KMS-11 (cell line): ENCODE measurements around the gene POLR1H.

Source experiments
- H2AFZ ChIP-seq: fragments of 200-600 bp; sonication (generic); 2 replicates; pipeline ENCODE4 v1.6.1; 2016; ENCODE audit warnings: antibody characterized with exemption, mixed run types, low read depth
- H3K27ac ChIP-seq: fragments of 200-600 bp; sonication (generic); 2 replicates; pipeline ENCODE4 v1.6.1; 2016; ENCODE audit warnings: mild to moderate bottlenecking, mixed run types
- H3K27me3 ChIP-seq: fragments of 200-600 bp; sonication (generic); 2 replicates; pipeline ENCODE4 v1.6.1; 2017; ENCODE audit warnings: mild to moderate bottlenecking, low read depth, mixed run types, moderate library complexity; ENCODE audit not compliant: insufficient read depth
- H3K36me3 ChIP-seq: fragments of 200-600 bp; sonication (generic); 2 replicates; pipeline ENCODE4 v1.6.1; 2017; ENCODE audit warnings: mild to moderate bottlenecking, mixed run types; ENCODE audit not compliant: insufficient read depth
- H3K4me1 ChIP-seq: fragments of 200-600 bp; sonication (generic); 2 replicates; pipeline ENCODE4 v1.6.1; 2016; ENCODE audit warnings: mild to moderate bottlenecking, low read depth, mixed run types; ENCODE audit not compliant: poor library complexity, severe bottlenecking
- H3K4me2 ChIP-seq: fragments of 200-600 bp; sonication (generic); 2 replicates; pipeline ENCODE4 v1.7.0; 2016; ENCODE audit warnings: mild to moderate bottlenecking, mixed run types
- H3K4me3 ChIP-seq: fragments of 200-600 bp; sonication (generic); IDR thresholded peaks from 2 replicates; pipeline ENCODE4 v1.6.1; 2017; ENCODE audit warnings: low read depth, low read length, mixed read lengths; ENCODE audit not compliant: insufficient read depth
- H3K79me2 ChIP-seq: fragments of 200-600 bp; sonication (generic); 2 replicates; pipeline ENCODE4 v1.6.1; 2016; ENCODE audit warnings: low read depth, mixed run types; ENCODE audit not compliant: insufficient read depth
- H3K9ac ChIP-seq: fragments of 200-600 bp; sonication (generic); 2 replicates; pipeline ENCODE4 v1.6.1; 2016; ENCODE audit warnings: mild to moderate bottlenecking, mixed run types
- H4K20me1 ChIP-seq: fragments of 200-600 bp; sonication (generic); 2 replicates; pipeline ENCODE4 v1.6.1; 2016; ENCODE audit warnings: mild to moderate bottlenecking, mixed run types; ENCODE audit not compliant: insufficient read depth
- TF ChIP-seq, protein P1 (sequence below): fragments of 200-600 bp; sonication (generic); conservative IDR thresholded peaks from 2 replicates; pipeline ENCODE4 v1.6.1; 2017; ENCODE audit warnings: low read depth, mild to moderate bottlenecking, antibody characterized with exemption, low read length, moderate library complexity, mixed read lengths

Gene POLR1H

DNA sequence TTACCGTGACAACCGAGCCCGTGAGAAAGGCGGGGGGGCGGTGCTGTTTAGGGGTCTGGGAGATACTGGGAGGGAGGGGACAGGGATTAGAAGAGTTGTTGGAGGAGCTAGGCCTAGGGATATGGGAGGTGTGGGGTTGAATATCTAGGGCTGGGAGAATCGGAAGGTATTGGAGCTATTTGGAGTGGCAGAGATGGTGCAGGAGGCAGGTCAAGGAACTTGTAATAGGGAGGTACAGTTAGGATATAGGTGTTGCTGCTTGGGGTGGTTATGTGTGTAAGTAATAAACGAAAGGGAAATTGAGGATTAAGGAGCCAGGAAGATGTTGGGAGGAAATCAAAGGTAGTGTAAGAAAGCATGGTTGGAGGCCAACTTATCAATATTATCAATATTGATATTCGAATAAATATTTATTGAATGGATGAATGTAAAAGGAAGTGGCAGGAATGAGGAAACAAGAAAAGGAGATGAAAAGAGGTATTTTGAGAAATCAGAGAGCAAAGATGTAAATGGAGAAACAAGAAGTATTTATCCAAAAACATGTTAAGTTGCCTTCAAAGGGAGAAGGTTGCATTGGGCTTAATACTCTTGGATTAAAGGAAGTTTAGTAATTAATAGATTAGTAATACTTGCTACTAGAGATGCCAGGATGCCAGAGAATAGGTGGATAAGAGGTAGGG is 6.5 kb downstream of the POLR1H start:
- peak overlapping the region; percentile 43 for H3K4me3 ChIP-seq
- H3K4me1 ChIP-seq: peaks cover 18% of the 10 kb centered on the region
- no peaks in the 10 kb centered on the region for H4K20me1 ChIP-seq
- peaks cover 16% of the 10 kb centered on the region; the same call in 1 of the 2 replicates for H3K79me2 ChIP-seq
- no peaks in the 10 kb centered on the region for H3K36me3 ChIP-seq
- H2AFZ ChIP-seq: peak overlapping the region; percentile 86
- H3K4me2 ChIP-seq: peak overlapping the region; percentile 79
- H3K9ac ChIP-seq: peak overlapping the region; percentile 48; the same call in 1 of the 2 replicates
- TF ChIP-seq, protein P1, sequence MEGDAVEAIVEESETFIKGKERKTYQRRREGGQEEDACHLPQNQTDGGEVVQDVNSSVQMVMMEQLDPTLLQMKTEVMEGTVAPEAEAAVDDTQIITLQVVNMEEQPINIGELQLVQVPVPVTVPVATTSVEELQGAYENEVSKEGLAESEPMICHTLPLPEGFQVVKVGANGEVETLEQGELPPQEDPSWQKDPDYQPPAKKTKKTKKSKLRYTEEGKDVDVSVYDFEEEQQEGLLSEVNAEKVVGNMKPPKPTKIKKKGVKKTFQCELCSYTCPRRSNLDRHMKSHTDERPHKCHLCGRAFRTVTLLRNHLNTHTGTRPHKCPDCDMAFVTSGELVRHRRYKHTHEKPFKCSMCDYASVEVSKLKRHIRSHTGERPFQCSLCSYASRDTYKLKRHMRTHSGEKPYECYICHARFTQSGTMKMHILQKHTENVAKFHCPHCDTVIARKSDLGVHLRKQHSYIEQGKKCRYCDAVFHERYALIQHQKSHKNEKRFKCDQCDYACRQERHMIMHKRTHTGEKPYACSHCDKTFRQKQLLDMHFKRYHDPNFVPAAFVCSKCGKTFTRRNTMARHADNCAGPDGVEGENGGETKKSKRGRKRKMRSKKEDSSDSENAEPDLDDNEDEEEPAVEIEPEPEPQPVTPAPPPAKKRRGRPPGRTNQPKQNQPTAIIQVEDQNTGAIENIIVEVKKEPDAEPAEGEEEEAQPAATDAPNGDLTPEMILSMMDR: no peak
- no peaks in the 10 kb centered on the region for H3K27me3 ChIP-seq
- H3K27ac ChIP-seq: peak overlapping the region; percentile 14; the same call in 1 of the 2 replicates

DNA sequence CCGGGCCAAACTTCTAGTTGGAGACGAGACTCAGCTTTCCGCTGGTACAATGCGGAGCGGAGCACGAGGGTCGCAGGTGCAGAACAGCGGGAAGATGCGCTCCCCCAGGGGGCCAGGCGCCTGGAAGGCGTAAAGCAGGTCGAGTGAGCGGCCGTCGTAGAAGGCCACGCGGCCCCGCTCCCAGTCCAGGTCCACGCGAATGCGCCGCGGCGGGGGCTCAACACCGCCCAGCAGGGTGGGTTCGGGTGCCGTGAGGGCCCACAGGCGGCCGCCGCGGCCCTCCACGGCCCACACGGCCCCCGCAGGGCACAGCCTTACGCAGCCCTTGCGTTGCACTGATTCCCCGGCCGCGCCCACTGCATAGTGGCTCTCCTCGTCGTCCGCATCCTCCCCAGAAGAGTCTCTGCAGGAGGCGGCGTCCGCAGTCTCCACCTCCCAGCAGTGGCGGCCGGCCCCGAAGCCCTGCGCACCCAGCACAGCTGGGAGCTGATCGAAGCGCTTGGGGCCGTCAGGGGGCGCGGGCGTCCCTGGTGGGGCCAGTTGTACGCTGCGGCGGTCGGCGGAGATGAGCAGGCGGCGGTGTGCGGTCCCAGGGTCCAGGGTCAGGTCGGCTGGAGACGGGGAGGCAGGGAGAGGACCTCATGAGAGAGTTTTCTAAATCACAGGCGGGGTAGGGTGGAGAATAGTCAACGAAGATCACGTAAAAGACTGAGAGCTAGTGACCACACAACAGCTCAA is 10.2 kb downstream of the POLR1H start:
- Histone ChIP-seq H3K27me3 (no peaks in the 10 kb centered on the region), H3K4me3 (no peak overlapping the region), H3K9ac (no peak overlapping the region), H3K36me3 (no peaks in the 10 kb centered on the region), H3K79me2 (peaks cover 10% of the 10 kb centered on the region; the same call in 1 of the 2 replicates), H3K4me1 (peaks cover 9% of the 10 kb centered on the region), H2AFZ (no peak overlapping the region), H3K4me2 (no peak overlapping the region), H4K20me1 (no peaks in the 10 kb centered on the region), H3K27ac (no peak overlapping the region)
- TF ChIP-seq, protein P1: no peak

DNA sequence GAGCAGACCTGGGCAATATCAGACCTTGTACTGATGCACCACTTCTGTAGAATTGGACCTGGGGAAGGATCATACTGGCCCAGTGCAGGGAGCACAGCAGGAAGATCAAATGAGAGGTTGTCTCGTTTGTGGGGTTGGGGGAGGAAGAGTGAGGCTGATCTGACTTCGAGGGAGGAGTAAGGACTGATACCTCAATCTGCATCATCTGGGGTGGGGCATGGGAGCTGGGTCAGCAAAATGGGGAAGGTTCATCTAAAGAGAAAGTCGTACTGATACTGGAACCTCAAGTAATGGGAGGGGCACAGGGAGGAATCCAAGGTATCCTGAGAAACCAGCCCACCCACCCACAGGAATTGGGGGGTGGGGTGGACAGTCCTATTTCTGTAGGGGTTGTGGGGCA is 10.8 kb downstream of the POLR1H start:
- TF ChIP-seq, protein P1: no peak
- H3K9ac ChIP-seq: no peak overlapping the region
- H3K27me3 ChIP-seq: no peaks in the 10 kb centered on the region; the same call in 1 of the 2 replicates
- H3K79me2 ChIP-seq: peaks cover 10% of the 10 kb centered on the region; the same call in 1 of the 2 replicates
- no peak overlapping the region for H3K4me3 ChIP-seq
- H3K4me2 ChIP-seq: no peak overlapping the region
- peaks cover 8% of the 10 kb centered on the region for H3K4me1 ChIP-seq
- no peaks in the 10 kb centered on the region for H4K20me1 ChIP-seq
- H3K36me3 ChIP-seq: no peaks in the 10 kb centered on the region
- no peak overlapping the region for H3K27ac ChIP-seq
- no peak overlapping the region for H2AFZ ChIP-seq

DNA sequence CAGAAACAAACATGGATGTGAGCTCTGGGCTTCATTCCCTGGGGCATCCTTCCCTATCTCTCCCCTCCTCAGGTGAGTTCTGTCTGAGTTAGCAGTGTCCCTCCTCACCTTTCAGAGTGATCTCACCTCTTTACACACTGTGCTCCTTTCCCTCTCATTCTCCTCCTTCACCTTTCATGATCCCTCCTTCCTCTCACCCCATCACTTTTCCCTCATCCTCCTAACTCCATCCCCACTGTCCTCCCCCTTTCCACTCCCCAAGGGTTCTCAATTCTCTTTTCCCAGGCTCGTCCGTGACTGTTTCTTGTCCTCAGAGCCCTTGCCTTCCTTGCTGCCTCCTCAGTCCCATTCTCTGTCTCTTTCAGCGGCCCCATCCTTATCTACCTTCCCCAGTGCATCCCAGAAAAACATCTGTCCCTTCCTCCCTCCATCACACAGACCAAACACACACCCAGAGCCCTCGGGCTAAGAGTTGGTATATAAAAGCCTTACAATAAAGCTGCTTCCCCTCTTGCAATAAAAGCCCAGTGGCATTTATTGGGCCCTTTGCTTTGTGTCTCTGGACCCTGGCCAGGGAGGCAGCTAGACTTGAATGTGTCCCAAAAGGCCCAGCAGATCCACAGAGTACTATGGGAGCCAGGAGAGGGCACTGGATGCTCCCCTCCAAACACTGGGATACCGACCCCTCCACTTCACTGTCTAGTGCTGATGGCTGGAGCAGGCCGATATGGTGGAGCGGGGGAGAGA is 12.6 kb downstream of the POLR1H start:
- H3K36me3 ChIP-seq: no peaks in the 10 kb centered on the region
- TF ChIP-seq, protein P1: no peak
- H3K79me2 ChIP-seq: no peaks in the 10 kb centered on the region
- no peaks in the 10 kb centered on the region for H4K20me1 ChIP-seq
- H3K4me1 ChIP-seq: no peaks in the 10 kb centered on the region
- no peaks in the 10 kb centered on the region; the same call in 1 of the 2 replicates for H3K27me3 ChIP-seq
- H3K9ac ChIP-seq: no peak overlapping the region
- no peak overlapping the region for H2AFZ ChIP-seq
- H3K4me3 ChIP-seq: no peak overlapping the region
- no peak overlapping the region for H3K4me2 ChIP-seq
- H3K27ac ChIP-seq: no peak overlapping the region
